ENCODE measurements around the gene LTBP4. TPM values are rescaled to one million over a fixed set of nuclear protein-coding genes. Genes with fewer than 3 reads are reported as not detected.
"Not testable (repeated sequence)": the region's sequence is repeated elsewhere in the genome, so short reads cannot be mapped to it uniquely, and the experiment has no call there.

LTBP4 gene, protein sequence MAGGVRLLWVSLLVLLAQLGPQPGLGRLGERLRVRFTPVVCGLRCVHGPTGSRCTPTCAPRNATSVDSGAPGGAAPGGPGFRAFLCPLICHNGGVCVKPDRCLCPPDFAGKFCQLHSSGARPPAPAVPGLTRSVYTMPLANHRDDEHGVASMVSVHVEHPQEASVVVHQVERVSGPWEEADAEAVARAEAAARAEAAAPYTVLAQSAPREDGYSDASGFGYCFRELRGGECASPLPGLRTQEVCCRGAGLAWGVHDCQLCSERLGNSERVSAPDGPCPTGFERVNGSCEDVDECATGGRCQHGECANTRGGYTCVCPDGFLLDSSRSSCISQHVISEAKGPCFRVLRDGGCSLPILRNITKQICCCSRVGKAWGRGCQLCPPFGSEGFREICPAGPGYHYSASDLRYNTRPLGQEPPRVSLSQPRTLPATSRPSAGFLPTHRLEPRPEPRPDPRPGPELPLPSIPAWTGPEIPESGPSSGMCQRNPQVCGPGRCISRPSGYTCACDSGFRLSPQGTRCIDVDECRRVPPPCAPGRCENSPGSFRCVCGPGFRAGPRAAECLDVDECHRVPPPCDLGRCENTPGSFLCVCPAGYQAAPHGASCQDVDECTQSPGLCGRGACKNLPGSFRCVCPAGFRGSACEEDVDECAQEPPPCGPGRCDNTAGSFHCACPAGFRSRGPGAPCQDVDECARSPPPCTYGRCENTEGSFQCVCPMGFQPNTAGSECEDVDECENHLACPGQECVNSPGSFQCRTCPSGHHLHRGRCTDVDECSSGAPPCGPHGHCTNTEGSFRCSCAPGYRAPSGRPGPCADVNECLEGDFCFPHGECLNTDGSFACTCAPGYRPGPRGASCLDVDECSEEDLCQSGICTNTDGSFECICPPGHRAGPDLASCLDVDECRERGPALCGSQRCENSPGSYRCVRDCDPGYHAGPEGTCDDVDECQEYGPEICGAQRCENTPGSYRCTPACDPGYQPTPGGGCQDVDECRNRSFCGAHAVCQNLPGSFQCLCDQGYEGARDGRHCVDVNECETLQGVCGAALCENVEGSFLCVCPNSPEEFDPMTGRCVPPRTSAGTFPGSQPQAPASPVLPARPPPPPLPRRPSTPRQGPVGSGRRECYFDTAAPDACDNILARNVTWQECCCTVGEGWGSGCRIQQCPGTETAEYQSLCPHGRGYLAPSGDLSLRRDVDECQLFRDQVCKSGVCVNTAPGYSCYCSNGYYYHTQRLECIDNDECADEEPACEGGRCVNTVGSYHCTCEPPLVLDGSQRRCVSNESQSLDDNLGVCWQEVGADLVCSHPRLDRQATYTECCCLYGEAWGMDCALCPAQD (N-terminal part only)
- polyA plus RNA-seq (ENCODE audit: insufficient read length in 3 of 3) = 100 to 1,000 TPM; 156 to 325 (median 271) TPM
- long read RNA-seq, donor 1, full-length matches to known transcripts = 1 of 40 reads
- long read RNA-seq, donor 1, partial matches to known transcripts = 39 of 40 reads
- long read RNA-seq, donor 1, other reads (novel, unspliced or antisense) = 0 of 40 reads
- long read RNA-seq, donor 2, full-length matches to known transcripts = 1 of 48 reads
- long read RNA-seq, donor 2, partial matches to known transcripts = 47 of 48 reads
- long read RNA-seq, donor 2, other reads (novel, unspliced or antisense) = 0 of 48 reads
- long read RNA-seq, donor 3, full-length matches to known transcripts = 10 of 64 reads
- long read RNA-seq, donor 3, partial matches to known transcripts = 54 of 64 reads
- long read RNA-seq, donor 3, other reads (novel, unspliced or antisense) = 0 of 64 reads
- long read RNA-seq, donor 4, full-length matches to known transcripts = 6 of 28 reads
- long read RNA-seq, donor 4, partial matches to known transcripts = 22 of 28 reads
- long read RNA-seq, donor 4, other reads (novel, unspliced or antisense) = 0 of 28 reads
- long read RNA-seq, donor 5, full-length matches to known transcripts = 15 of 93 reads
- long read RNA-seq, donor 5, partial matches to known transcripts = 78 of 93 reads
- long read RNA-seq, donor 5, other reads (novel, unspliced or antisense) = 0 of 93 reads
- long read RNA-seq, donor 6, full-length matches to known transcripts = 5 of 51 reads
- long read RNA-seq, donor 6, partial matches to known transcripts = 46 of 51 reads
- long read RNA-seq, donor 6, other reads (novel, unspliced or antisense) = 0 of 51 reads
- long read RNA-seq, donor 7, full-length matches to known transcripts = 5 of 49 reads
- long read RNA-seq, donor 7, partial matches to known transcripts = 44 of 49 reads
- long read RNA-seq, donor 7, other reads (novel, unspliced or antisense) = 0 of 49 reads
- long read RNA-seq, donor 8, full-length matches to known transcripts = 11 of 74 reads
- long read RNA-seq, donor 8, partial matches to known transcripts = 63 of 74 reads
- long read RNA-seq, donor 8, other reads (novel, unspliced or antisense) = 0 of 74 reads
- long read RNA-seq, donor 9, full-length matches to known transcripts = 8 of 40 reads
- long read RNA-seq, donor 9, partial matches to known transcripts = 32 of 40 reads
- long read RNA-seq, donor 9, other reads (novel, unspliced or antisense) = 0 of 40 reads
- long read RNA-seq, donor 10, partial matches to known transcripts = 24 of 27 reads
- long read RNA-seq, donor 10, other reads (novel, unspliced or antisense) = 0 of 27 reads
- long read RNA-seq, donor 11, full-length matches to known transcripts = 4 of 18 reads
- long read RNA-seq, donor 11, partial matches to known transcripts = 14 of 18 reads
- long read RNA-seq, donor 11, other reads (novel, unspliced or antisense) = 0 of 18 reads
- long read RNA-seq, donor 12, full-length matches to known transcripts = 2 of 23 reads
- long read RNA-seq, donor 12, partial matches to known transcripts = 21 of 23 reads
- long read RNA-seq, donor 12, other reads (novel, unspliced or antisense) = 0 of 23 reads
- long read RNA-seq, donor 13, partial matches to known transcripts = 89 of 92 reads
- long read RNA-seq, donor 13, other reads (novel, unspliced or antisense) = 0 of 92 reads
- long read RNA-seq, donor 14, full-length matches to known transcripts = 4 of 24 reads
- long read RNA-seq, donor 14, partial matches to known transcripts = 20 of 24 reads
- long read RNA-seq, donor 14, other reads (novel, unspliced or antisense) = 0 of 24 reads
- long read RNA-seq, donor 15, full-length matches to known transcripts = 6 of 19 reads
- long read RNA-seq, donor 15, partial matches to known transcripts = 13 of 19 reads
- long read RNA-seq, donor 15, other reads (novel, unspliced or antisense) = 0 of 19 reads
- long read RNA-seq, donor 16, full-length matches to known transcripts = 15 of 134 reads
- long read RNA-seq, donor 16, partial matches to known transcripts = 114 of 134 reads
- long read RNA-seq, donor 16, other reads (novel, unspliced or antisense) = 5 of 134 reads

DNA sequence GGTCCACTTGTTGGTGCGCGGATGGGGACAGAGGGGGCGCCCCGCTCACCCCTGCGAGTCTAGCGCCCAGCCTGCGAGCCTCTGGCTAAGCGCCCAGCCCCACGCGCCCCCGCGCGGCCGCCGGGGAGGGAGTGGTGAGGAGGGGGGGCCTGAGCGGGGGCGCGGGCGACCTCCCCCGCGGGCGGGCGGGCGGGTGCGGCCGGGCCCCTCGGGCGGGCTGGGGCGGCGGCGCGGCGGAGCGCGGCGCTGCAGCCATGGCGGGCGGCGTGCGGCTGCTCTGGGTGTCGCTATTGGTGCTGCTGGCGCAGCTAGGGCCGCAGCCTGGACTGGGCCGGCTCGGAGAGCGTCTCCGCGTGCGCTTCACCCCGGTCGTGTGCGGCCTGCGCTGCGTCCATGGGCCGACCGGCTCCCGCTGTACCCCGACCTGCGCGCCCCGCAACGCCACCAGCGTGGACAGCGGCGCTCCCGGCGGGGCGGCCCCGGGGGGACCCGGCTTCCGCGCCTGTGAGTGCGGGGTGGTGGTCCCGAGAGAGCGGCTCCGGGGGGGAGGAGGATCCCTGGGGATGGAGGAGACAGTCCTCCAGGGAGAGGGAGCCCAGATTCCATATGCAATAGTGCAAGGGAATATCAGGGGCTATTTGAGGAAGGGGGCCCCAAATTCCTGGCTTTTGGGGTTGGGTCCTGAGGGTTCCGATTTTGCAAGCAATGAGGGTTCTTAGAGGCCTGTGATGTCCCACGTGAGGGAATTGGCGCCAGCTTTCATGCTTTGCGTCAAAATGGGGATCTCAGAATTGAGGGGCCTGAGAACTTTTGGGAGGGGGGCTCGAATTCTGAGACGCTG is at the start of gene LTBP4:
Gene LTBP4 (plus strand): TSS at position 236 of the 841 bp plus-strand sequence. CDS start 19 bp downstream, at position 255.
- no peak for DNase-seq (ENCODE audit: extremely low read depth in 1 of 11, low read depth in 9 of 11, low spot score in 4 of 11)

DNA sequence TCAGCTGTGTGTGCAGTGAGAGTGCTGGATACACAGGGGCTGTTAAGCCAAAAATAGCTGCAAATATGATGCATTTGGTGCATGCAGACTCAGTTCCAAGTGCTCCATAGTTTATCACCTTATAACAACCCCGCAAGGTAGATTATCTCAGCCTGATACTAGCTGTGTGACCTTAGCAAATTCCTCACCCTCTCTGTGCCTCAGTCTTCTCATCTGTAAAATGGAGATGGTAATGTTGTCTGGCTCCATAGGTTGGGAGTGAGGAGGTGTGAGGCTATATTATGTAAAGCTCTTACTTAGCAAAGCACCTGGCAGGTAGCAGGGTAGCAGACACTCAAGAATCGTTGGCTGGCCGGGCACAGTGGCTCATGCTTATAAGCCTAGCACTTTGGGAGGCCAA is 48.3 kb upstream of the LTBP4 start:
- no peak for DNase-seq (ENCODE audit: extremely low read depth in 1 of 11, low read depth in 9 of 11, low spot score in 4 of 11)

DNA sequence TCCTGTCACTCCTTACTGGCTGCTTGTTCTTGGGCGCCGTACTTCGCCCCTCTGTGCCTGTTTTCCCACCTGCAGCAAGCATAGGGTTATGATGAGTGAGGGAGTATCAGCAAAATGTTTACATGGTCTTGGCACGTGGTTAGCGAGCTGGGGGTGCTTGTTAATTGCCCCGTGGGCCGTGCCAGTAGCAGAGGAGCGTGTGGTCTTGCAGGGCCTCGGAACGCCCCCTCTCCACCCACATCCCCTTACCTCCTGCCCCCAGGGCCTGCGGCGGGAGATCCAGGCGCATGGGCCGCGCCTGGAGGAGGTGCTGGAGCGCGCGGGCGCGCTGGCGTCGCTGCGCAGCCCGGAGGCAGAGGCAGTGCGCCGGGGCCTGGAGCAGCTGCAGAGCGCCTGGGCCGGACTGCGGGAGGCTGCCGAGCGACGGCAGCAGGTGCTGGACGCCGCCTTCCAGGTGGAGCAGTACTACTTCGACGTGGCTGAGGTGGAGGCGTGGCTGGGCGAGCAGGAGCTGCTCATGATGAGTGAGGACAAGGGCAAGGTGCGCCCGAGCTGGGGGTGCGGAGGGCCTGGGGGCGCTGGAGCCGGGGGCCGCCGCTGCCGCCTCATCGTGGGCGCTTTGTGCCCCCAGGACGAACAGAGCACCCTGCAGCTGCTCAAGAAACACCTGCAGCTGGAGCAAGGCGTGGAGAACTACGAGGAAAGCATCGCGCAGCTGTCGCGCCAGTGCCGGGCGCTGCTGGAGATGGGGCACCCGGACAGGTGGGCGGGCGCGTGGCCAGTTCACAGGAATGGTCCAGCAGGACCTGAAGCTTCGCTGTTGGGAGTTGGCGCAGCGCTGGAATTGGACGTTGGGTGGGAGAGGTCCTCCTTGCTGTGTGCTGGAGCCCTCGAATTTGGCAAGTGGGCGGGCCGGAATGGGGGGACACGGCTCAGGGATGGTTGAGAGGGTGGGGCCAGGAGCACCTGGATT is 47.0 kb upstream of the LTBP4 start:
- no peak for DNase-seq (ENCODE audit: extremely low read depth in 1 of 11, low read depth in 9 of 11, low spot score in 4 of 11)

DNA sequence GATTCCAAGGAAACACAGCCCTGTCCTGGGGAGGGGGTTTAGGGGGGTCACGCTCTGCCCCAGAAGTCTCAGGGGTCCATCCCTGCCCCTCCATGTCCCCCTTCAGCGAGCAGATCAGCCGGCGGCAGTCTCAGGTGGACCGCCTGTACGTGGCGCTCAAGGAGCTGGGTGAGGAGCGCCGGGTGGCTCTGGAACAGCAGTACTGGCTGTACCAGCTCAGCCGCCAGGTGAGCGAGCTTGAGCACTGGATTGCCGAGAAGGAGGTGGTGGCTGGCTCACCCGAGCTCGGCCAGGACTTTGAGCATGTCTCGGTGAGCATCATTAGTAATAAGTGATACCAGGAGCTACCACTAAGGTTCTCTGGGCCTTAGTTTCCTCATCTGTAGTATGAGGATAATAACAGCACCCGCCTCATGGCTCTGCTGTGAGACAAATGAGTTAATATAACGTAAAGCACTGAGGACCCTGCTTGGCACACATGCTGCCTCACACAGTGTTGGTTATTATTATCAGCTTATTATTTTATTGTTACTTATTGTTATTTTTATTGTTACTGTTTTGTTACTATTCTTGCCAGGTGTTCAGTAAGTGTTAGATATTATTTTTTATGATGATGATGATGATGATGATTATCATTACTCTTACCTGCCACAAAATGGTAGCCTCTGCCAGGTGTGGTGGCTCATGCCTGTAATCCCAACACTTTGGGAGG is 45.0 kb upstream of the LTBP4 start:
- DNase-seq (ENCODE audit: extremely low read depth in 1 of 11, low read depth in 9 of 11, low spot score in 4 of 11) = no peak

GRCh38 chr19:40556953-40557530 is 44.1 kb upstream of the LTBP4 start:
- DNase-seq (ENCODE audit: extremely low read depth in 1 of 11, low read depth in 9 of 11, low spot score in 4 of 11) = no peak

DNA sequence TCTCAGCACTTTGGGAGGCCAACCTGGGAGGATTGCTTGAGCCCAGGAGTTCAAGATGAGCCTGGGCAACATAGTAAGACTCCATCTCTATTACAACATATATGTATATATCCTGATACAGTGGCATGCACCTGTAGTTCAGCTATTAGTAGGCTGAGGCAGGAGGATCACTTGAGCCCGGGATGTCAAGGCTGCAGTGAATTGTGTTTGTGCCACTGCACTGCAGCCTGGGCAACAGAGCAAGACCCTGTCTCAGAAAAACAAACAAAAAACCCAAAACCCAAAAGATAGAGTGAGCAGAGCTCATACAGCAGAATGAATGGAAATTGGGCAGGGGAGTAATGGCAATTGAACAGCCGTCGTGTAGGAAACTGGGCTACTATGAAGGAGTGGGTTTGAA is 41.8 kb upstream of the LTBP4 start:
- no peak for DNase-seq (ENCODE audit: extremely low read depth in 1 of 11, low read depth in 9 of 11, low spot score in 4 of 11)

DNA sequence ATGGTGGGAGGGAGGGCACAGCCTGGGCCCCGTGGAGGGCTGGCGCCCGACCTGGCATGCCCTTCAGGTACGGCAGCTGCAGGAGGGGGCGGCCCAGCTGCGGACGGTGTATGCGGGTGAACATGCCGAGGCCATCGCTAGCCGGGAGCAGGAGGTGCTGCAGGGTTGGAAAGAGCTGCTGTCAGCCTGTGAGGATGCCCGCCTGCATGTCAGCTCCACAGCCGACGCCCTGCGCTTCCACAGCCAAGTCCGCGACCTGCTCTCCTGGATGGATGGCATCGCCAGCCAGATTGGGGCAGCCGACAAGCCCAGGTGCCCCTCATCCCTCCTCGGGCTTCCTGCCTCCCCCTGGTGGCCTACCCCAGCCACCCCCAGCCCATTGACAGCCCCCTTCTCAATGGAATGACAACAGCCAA is 41.1 kb upstream of the LTBP4 start:
- no peak for DNase-seq (ENCODE audit: extremely low read depth in 1 of 11, low read depth in 9 of 11, low spot score in 4 of 11)

- DNase-seq (ENCODE audit: extremely low read depth in 1 of 11, low read depth in 9 of 11, low spot score in 4 of 11) = no peak
These were observed 39.2 kb upstream of the LTBP4 start for GRCh38 chr19:40561947-40562346.

DNA sequence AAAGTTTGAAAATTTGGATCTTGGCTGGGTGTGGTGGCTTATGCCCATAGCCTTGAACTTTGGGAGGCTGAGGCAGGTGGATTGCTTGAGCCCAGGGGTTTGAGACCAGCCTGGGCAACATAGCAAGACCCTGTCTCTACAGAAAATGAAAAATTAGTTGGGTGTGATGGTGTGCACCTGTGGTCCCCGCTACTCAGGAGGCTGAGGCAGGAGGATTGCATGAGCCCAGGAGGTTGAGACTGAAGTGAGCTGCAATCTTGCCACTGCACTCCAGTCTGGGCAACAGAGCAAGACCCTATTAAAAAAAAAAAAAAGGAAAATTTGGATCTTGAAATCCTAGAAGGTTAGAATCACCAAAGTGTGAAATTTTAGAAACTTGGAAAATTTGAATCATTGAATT is 36.6 kb upstream of the LTBP4 start:
- DNase-seq (ENCODE audit: extremely low read depth in 1 of 11, low read depth in 9 of 11, low spot score in 4 of 11) = not testable (repeated sequence)

DNA sequence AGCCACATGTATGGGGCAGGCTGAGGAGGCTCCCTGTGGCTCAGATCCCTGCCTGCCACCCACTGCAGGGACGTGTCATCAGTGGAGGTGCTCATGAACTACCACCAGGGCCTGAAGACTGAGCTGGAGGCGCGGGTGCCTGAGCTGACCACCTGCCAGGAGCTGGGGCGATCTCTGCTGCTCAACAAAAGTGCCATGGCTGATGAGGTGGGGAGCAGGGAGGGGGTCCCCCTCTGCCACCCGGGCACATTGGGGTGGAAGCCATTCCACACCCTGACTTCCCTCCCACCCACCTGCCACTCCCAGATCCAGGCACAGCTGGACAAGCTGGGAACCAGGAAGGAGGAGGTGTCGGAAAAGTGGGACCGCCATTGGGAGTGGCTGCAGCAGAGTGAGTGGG is 35.8 kb upstream of the LTBP4 start:
- no peak for DNase-seq (ENCODE audit: extremely low read depth in 1 of 11, low read depth in 9 of 11, low spot score in 4 of 11)

DNA sequence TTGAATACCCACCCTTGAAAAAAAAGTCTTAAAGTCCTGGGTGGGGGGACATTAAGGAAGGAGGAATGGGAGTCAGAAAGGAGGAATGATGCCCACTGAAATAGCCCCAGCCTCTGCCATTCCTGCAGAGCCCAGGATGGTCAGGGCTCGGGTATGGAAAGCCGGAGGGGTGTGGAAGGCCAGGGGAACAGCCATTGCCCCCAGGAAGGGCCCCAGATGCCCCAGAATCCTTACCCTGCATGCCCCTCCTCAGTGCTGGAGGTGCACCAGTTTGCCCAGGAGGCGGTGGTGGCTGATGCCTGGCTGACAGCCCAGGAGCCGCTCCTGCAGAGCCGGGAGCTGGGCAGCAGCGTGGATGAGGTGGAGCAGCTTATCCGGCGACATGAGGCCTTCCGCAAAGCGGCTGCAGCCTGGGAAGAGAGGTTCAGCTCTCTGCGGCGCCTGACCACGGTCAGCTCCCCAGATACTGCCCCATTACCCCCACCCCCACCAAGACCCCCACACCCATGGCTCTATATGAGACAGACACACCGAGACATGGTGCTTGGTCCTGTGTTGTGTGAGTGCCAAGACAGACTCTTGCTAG is 35.2 kb upstream of the LTBP4 start:
- DNase-seq (ENCODE audit: extremely low read depth in 1 of 11, low read depth in 9 of 11, low spot score in 4 of 11) = no peak
